HCT116 (cell line): ENCODE results near the gene CAPN5. TPM values are rescaled to one million over a fixed set of nuclear protein-coding genes. Genes with fewer than 3 reads are reported as not detected.

Source experiments
- ATAC-seq: fragments of 200-7000 bp; cut with Tn5 transposase; 2 replicates; pipeline ENCODE4 v1.9.1; 2020; ENCODE audit warnings: mild to moderate bottlenecking, moderate library complexity
- BruUV-seq: library from RNA; stranded (reverse); fragments of 400-500 nt; replicated peaks from 2 replicates; lab custom pipeline; 2021; lab: Mats Ljungman, UMichigan
- CTCF ChIA-PET: fragments of 300-600 bp; sonication (Branson Sonifier 250); formaldehyde crosslinking; loops from one replicate; lab custom pipeline; 2021; ENCODE audit warnings: antibody characterized with exemption; lab: Charles Lee
- POLR2A ChIA-PET: fragments of 300-600, 350-600 bp; sonication (Branson Sonifier 250); formaldehyde crosslinking; loops from one replicate; lab custom pipeline; 2021; ENCODE audit warnings: antibody characterized with exemption; lab: Charles Lee
- RAD21 ChIA-PET, 2 experiments: fragments of 300-600 bp; sonication (Branson Sonifier 250); formaldehyde crosslinking; loops; one replicate each; lab custom pipeline; 2023; ENCODE audit warnings: low total read pairs in 2 of 2; ENCODE audit not compliant: uncharacterized antibody in 2 of 2, unreplicated experiment in 2 of 2, low non-redundant PET in 1 of 2; lab: Charles Lee
- DNase-seq: peaks from one replicate; pipeline ENCODE4 v3.0.0-alpha.2; 2010; ENCODE audit warnings: low read depth, low spot score
- H2AFZ ChIP-seq: fragments of 200-600 bp; shearing (Covaris generic), sonication (generic); 2 replicates; pipeline ENCODE4 v1.6.1; 2017; ENCODE audit warnings: low read depth, mixed run types, mixed read lengths, antibody characterized with exemption, low read length; ENCODE audit not compliant: poor library complexity, severe bottlenecking
- H3K27ac ChIP-seq: 2 replicates; pipeline ENCODE4 v1.5.1; 2012; ENCODE audit warnings: low read depth, low read length
- H3K27me3 ChIP-seq: fragments of 200-600 bp; sonication (generic); 2 replicates; pipeline ENCODE4 v1.6.1; 2016; ENCODE audit warnings: mixed run types, low read length, mixed read lengths; ENCODE audit not compliant: insufficient read depth
- H3K36me3 ChIP-seq, 2 experiments: fragments of 200-500 bp in 1 of 2; fragments of 200-600 bp in 1 of 2; sonication (Bioruptor generic) in 1 of 2; sonication (generic) in 1 of 2; 2 replicates each; pipeline versions ENCODE4 v1.5.1 to v1.6.1; 2014 to 2016; ENCODE audit warnings: low read length in 2 of 2, inconsistent platforms in 1 of 2, mixed read lengths in 1 of 2, mixed run types in 1 of 2; ENCODE audit not compliant: insufficient read depth in 2 of 2, control insufficient read depth in 1 of 2
- H3K4me1 ChIP-seq, 2 experiments: fragments of 200-600 bp in 1 of 2; sonication (generic) in 1 of 2; 2 replicates each; pipeline versions ENCODE4 v1.5.1 to v1.6.1; 2012 to 2017; ENCODE audit warnings: low read length in 2 of 2, inconsistent platforms in 1 of 2, mild to moderate bottlenecking in 1 of 2, mixed read lengths in 1 of 2, mixed run types in 1 of 2, moderate library complexity in 1 of 2; ENCODE audit not compliant: insufficient read depth in 2 of 2, control insufficient read depth in 1 of 2
- H3K4me2 ChIP-seq: fragments of 200-600 bp; sonication (generic); 2 replicates; pipeline ENCODE4 v1.6.1; 2017; ENCODE audit warnings: mixed run types, low read length, mixed read lengths
- H3K4me3 ChIP-seq, 2 experiments: fragments of 200-600 bp in 1 of 2; sonication (generic) in 1 of 2; replicated peaks in 1 of 2; 2 replicates each; pipeline ENCODE4 v1.5.1; 2011 to 2016; ENCODE audit warnings: low read length in 2 of 2, control low read depth in 1 of 2, low read depth in 1 of 2, mild to moderate bottlenecking in 1 of 2, mixed read lengths in 1 of 2, mixed run types in 1 of 2
- H3K79me2 ChIP-seq: fragments of 200-600 bp; sonication (generic); 2 replicates; pipeline ENCODE4 v1.6.1; 2017; ENCODE audit warnings: mild to moderate bottlenecking, mixed run types, low read length, moderate library complexity, mixed read lengths; ENCODE audit not compliant: insufficient read depth
- H3K9ac ChIP-seq: fragments of 200-600 bp; sonication (generic); 2 replicates; pipeline ENCODE4 v1.6.1; 2016; ENCODE audit warnings: low read length, mixed read lengths
- H3K9me2 ChIP-seq: fragments of 200-600 bp; sonication (generic), shearing (Covaris generic); 2 replicates; pipeline ENCODE4 v1.6.1; 2017; ENCODE audit warnings: mixed run types, mild to moderate bottlenecking, moderate library complexity; ENCODE audit not compliant: insufficient read depth
- H3K9me3 ChIP-seq, 2 experiments: fragments of 200-500 bp in 1 of 2; fragments of 200-600 bp in 1 of 2; sonication (Bioruptor generic) in 1 of 2; sonication (generic) in 1 of 2; 2 replicates each; pipeline ENCODE4 v1.6.1; 2014 to 2017; ENCODE audit warnings: low read length in 2 of 2, mixed read lengths in 2 of 2, inconsistent platforms in 1 of 2, low read depth in 1 of 2, mild to moderate bottlenecking in 1 of 2, mixed run types in 1 of 2, moderate library complexity in 1 of 2; ENCODE audit not compliant: control insufficient read depth in 1 of 2, insufficient read depth in 1 of 2
- H4K20me1 ChIP-seq: fragments of 200-600 bp; sonication (generic), shearing (Covaris generic); 2 replicates; pipeline ENCODE4 v1.6.1; 2017; ENCODE audit warnings: mixed run types, mild to moderate bottlenecking, moderate library complexity; ENCODE audit not compliant: insufficient read depth
- CBX3 ChIP-seq: IDR thresholded peaks from 2 replicates; pipeline ENCODE4 v1.6.1; 2012; ENCODE audit warnings: low read depth
- ELF1 ChIP-seq: IDR thresholded peaks from 2 replicates; pipeline ENCODE4 v1.6.1; 2012; ENCODE audit warnings: low read depth, borderline replicate concordance
- EZH2 ChIP-seq: fragments of 200-600 bp; sonication (generic); IDR thresholded peaks from 2 replicates; pipeline ENCODE4 v1.6.1; 2017; ENCODE audit warnings: antibody characterized with exemption, mixed run types
- FOSL1 ChIP-seq: IDR thresholded peaks from 2 replicates; pipeline ENCODE4 v1.6.1; 2012; ENCODE audit warnings: low read depth
- SRF ChIP-seq: IDR thresholded peaks from 2 replicates; pipeline ENCODE4 v1.6.1; 2012; ENCODE audit warnings: low read depth
- intact Hi-C: fragments of 100-400 bp; cut with micrococcal nuclease; formaldehyde crosslinking; loops from 2 replicates; pipeline ENCODE4 v1.10.0; 2022
- total RNA-seq: library from RNA; stranded (reverse); gene quantifications from one replicate; pipeline ENCODE4 v1.2.1, GENCODE V29; 2021; ENCODE audit not compliant: unreplicated experiment
- TF ChIP-seq, protein P1 (sequence below): IDR thresholded peaks from 2 replicates; pipeline ENCODE4 v1.6.1; 2011; ENCODE audit warnings: mild to moderate bottlenecking, low read length, moderate library complexity; ENCODE audit not compliant: insufficient replicate concordance; ENCODE audit errors: extremely low read depth
- TF ChIP-seq, protein P2 (sequence below): IDR thresholded peaks from 2 replicates; pipeline ENCODE4 v1.6.1; 2012

The CAPN5 gene
- total RNA-seq, 1 experiment from 2014 or later: 8.6 TPM

DNA sequence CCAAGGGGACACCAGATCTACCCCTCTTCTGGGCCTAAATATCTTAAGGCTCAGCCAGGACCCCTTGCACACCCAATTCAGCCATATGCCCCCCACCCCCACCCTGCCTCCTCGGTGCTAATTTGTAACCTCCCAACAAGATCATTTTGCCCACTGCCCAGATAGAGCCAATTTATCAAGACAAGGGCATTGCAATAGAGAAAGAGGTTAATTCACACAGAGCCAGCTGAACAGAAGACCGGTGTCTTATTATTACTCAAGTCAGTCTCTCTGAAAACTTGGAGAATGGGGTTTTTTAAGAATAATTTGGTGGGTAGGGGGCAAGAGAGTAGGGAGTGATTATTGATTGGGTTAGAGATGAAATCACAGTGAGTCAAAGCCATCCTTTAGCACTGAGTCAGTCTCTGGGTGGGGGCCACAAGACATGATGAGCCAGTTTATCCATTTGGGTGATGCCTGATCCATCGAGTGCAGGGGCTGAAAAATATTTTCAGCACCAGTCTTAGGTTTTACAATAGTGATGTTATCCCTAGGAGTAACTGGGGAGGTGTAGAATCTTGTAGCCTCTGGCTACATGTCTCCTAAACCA is 9.9 kb upstream of the CAPN5 start:
- POLR2A ChIA-PET: interaction anchor here (0.6 kb wide), 1 partner anchor 274 kb away, joined by 3 read pairs; no protein-coding TSS in a partner anchor
- H3K27me3 ChIP-seq: no peaks in the 10 kb centered on the region
- DNase-seq (no peak), ATAC-seq (no peak)
- TF ChIP-seq FOSL1 (no peak), CBX3 (peak; percentile 46; the same call in 1 of the 2 replicates)
- H3K36me3 ChIP-seq: no peaks in the 10 kb centered on the region
- no TSS peak for BruUV-seq
- H3K4me3 ChIP-seq: no peak overlapping the region
- CTCF ChIA-PET: interaction anchor here (2.7 kb wide), 1 partner anchor 9 kb away, joined by 12 read pairs; no protein-coding TSS in a partner anchor
- H3K4me1 ChIP-seq: no peaks in the 10 kb centered on the region
- intact Hi-C loops: no loop called here
- H4K20me1 ChIP-seq: no peaks in the 10 kb centered on the region
- peaks cover 4 to 13% of the 10 kb centered on the region in 2 experiments; a peak in 2 of 4 replicates for H3K9me3 ChIP-seq
- RAD21 ChIA-PET: no interaction called here
- H3K27ac ChIP-seq: no peak overlapping the region
- H2AFZ ChIP-seq: no peak overlapping the region
- H3K9me2 ChIP-seq: no peaks in the 10 kb centered on the region
- no peak overlapping the region for H3K9ac ChIP-seq
- no peak overlapping the region for H3K4me2 ChIP-seq
- no peaks in the 10 kb centered on the region for H3K79me2 ChIP-seq

DNA sequence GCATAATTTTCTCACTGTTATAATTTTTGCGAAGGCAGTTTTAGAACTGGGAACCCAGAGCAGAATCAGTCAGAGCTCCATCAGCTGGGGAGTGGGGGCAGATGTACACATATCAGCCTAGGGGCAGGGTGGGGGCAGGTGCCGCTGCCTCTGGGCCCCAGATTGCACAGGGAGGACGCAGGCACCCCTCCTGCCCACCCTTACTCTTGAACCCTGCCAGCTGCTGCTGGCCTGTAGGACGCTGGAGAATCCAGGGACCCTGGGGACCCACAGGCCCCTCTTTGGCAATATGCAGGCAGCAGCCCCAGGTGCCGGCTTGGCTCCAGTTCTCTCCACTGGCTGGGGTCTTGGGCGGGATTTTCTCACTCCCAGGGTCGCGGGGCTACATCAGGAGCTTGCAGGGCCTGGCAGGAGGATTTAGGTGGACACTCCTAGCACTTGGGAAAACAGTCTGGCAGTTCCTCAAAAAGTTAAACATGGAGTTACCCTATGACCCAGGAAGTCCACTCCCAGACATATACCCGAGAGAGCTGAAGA is 8.8 kb upstream of the CAPN5 start:
- ATAC-seq (no peak), DNase-seq (no peak)
- ChIA-PET POLR2A (no interaction called here), RAD21 (no interaction called here), CTCF (interaction anchor here (2.7 kb wide), 1 partner anchor 10 kb away, joined by 12 read pairs; no protein-coding TSS in a partner anchor)
- no TSS peak for BruUV-seq
- TF ChIP-seq, protein P1, sequence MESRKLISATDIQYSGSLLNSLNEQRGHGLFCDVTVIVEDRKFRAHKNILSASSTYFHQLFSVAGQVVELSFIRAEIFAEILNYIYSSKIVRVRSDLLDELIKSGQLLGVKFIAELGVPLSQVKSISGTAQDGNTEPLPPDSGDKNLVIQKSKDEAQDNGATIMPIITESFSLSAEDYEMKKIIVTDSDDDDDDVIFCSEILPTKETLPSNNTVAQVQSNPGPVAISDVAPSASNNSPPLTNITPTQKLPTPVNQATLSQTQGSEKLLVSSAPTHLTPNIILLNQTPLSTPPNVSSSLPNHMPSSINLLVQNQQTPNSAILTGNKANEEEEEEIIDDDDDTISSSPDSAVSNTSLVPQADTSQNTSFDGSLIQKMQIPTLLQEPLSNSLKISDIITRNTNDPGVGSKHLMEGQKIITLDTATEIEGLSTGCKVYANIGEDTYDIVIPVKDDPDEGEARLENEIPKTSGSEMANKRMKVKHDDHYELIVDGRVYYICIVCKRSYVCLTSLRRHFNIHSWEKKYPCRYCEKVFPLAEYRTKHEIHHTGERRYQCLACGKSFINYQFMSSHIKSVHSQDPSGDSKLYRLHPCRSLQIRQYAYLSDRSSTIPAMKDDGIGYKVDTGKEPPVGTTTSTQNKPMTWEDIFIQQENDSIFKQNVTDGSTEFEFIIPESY: no peak
- no peak for TF ChIP-seq EZH2
- TF ChIP-seq, protein P2, sequence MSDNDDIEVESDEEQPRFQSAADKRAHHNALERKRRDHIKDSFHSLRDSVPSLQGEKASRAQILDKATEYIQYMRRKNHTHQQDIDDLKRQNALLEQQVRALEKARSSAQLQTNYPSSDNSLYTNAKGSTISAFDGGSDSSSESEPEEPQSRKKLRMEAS: no peak
- TF ChIP-seq ELF1: no peak
- no peak for TF ChIP-seq SRF
- H3K36me3 ChIP-seq: no peaks in the 10 kb centered on the region
- peaks cover 4 to 13% of the 10 kb centered on the region in 2 experiments; a peak in 2 of 4 replicates for H3K9me3 ChIP-seq
- no peak overlapping the region for H3K9ac ChIP-seq
- no peak overlapping the region for H3K4me2 ChIP-seq
- no peak overlapping the region for H3K27ac ChIP-seq
- no peak overlapping the region for H3K4me3 ChIP-seq
- H3K9me2 ChIP-seq: no peaks in the 10 kb centered on the region
- H3K79me2 ChIP-seq: no peaks in the 10 kb centered on the region
- no peaks in the 10 kb centered on the region for H3K27me3 ChIP-seq
- H2AFZ ChIP-seq: no peak overlapping the region
- H4K20me1 ChIP-seq: no peaks in the 10 kb centered on the region
- intact Hi-C loops: no loop called here
- H3K4me1 ChIP-seq: no peaks in the 10 kb centered on the region
